Astrocyte (in vitro differentiated cells and primary cell): ENCODE data around the gene TKT. TPM values are rescaled to one million over a fixed set of nuclear protein-coding genes. Genes with fewer than 3 reads are reported as not detected.

Experiments used
- DNase-seq: peaks from one replicate; pipeline ENCODE4 v3.0.0-alpha.2; 2010; ENCODE audit warnings: low read depth
- FAIRE-seq: peaks from 2 replicates; lab custom pipeline; 2011; peaks lifted over from hg19 to GRCh38; lab: Jason Lieb, UNC
- H2AFZ ChIP-seq: 2 replicates; pipeline ENCODE4 v1.6.0; 2012; ENCODE audit warnings: low read depth, low read length, inconsistent platforms
- H3K27ac ChIP-seq: 2 replicates; pipeline ENCODE4 v1.5.1; 2011; ENCODE audit warnings: low read depth, low read length, inconsistent platforms
- H3K27me3 ChIP-seq: 2 replicates; pipeline ENCODE4 v1.6.0; 2011; ENCODE audit warnings: low read length, inconsistent platforms; ENCODE audit not compliant: insufficient read depth
- H3K36me3 ChIP-seq: 2 replicates; pipeline ENCODE4 v1.5.1; 2011; ENCODE audit warnings: low read length, inconsistent platforms; ENCODE audit not compliant: insufficient read depth
- H3K4me1 ChIP-seq: 2 replicates; pipeline ENCODE4 v1.5.1; 2011; ENCODE audit warnings: low read length, inconsistent platforms; ENCODE audit not compliant: insufficient read depth
- H3K4me2 ChIP-seq: 2 replicates; pipeline ENCODE4 v1.6.0; 2012; ENCODE audit warnings: low read length, inconsistent platforms
- H3K4me3 ChIP-seq: 2 replicates; pipeline ENCODE4 v1.5.1; 2011; ENCODE audit warnings: low read depth, mild to moderate bottlenecking, low read length, inconsistent platforms; ENCODE audit not compliant: insufficient read depth
- H3K79me2 ChIP-seq: 2 replicates; pipeline ENCODE4 v1.6.0; 2012; ENCODE audit warnings: mild to moderate bottlenecking, low read length, inconsistent platforms; ENCODE audit not compliant: insufficient read depth
- H3K9ac ChIP-seq: 2 replicates; pipeline ENCODE4 v1.6.0; 2012; ENCODE audit warnings: mild to moderate bottlenecking, low read length, inconsistent platforms
- H3K9me3 ChIP-seq: 2 replicates; pipeline ENCODE4 v1.5.1; 2012; ENCODE audit warnings: low read depth, mild to moderate bottlenecking, low read length, inconsistent platforms; ENCODE audit not compliant: insufficient read depth
- H4K20me1 ChIP-seq: 2 replicates; pipeline ENCODE4 v1.6.0; 2012; ENCODE audit warnings: low read length, inconsistent platforms; ENCODE audit not compliant: insufficient read depth
- H3K27ac Mint-ChIP-seq: one replicate; pipeline ENCODE4 v1.8.0; 2021; ENCODE audit warnings: mild to moderate bottlenecking, mixed read lengths; ENCODE audit not compliant: unreplicated experiment
- H3K27me3 Mint-ChIP-seq: one replicate; pipeline ENCODE4 v1.8.0; 2021; ENCODE audit warnings: low read depth, mixed read lengths; ENCODE audit not compliant: unreplicated experiment
- H3K36me3 Mint-ChIP-seq: one replicate; pipeline ENCODE4 v1.8.0; 2021; ENCODE audit warnings: low read depth, mixed read lengths; ENCODE audit not compliant: unreplicated experiment
- H3K4me1 Mint-ChIP-seq: one replicate; pipeline ENCODE4 v1.8.0; 2021; ENCODE audit warnings: low read depth, mixed read lengths; ENCODE audit not compliant: unreplicated experiment
- H3K4me3 Mint-ChIP-seq: one replicate; pipeline ENCODE4 v1.8.0; 2021; ENCODE audit warnings: mild to moderate bottlenecking, moderate library complexity, mixed read lengths; ENCODE audit not compliant: unreplicated experiment
- H3K9me3 Mint-ChIP-seq: one replicate; pipeline ENCODE4 v1.8.0; 2021; ENCODE audit warnings: mild to moderate bottlenecking, mixed read lengths; ENCODE audit not compliant: unreplicated experiment
- CTCF ChIP-seq: IDR thresholded peaks from 2 replicates; pipeline ENCODE4 v1.5.1; 2011; ENCODE audit warnings: low read depth, mild to moderate bottlenecking, inconsistent platforms, low read length, moderate library complexity; ENCODE audit not compliant: insufficient read depth
- EZH2 ChIP-seq: IDR thresholded peaks from 2 replicates; pipeline ENCODE4 v1.6.1; 2012; ENCODE audit warnings: mild to moderate bottlenecking, low read length, inconsistent platforms; ENCODE audit not compliant: insufficient read depth
- total RNA-seq: library from RNA; stranded (reverse); gene quantifications from 2 replicates; pipeline ENCODE4 v1.2.1, GENCODE V29; 2021

Gene TKT
- total RNA-seq, 1 donor from 2014 or later: 318 TPM

- H3K4me1 ChIP-seq: peaks cover 8% of the 10 kb centered on the region
- TF ChIP-seq EZH2: no peak
- TF ChIP-seq CTCF: no peak
- H3K79me2 ChIP-seq: peaks cover 20% of the 10 kb centered on the region
- peaks cover 7% of the 10 kb centered on the region for H3K27me3 Mint-ChIP-seq
- FAIRE-seq: no peak
- H3K36me3 Mint-ChIP-seq: peaks cover 2% of the 10 kb centered on the region
- H3K27ac ChIP-seq: no peak overlapping the region
- peaks cover 17% of the 10 kb centered on the region for H3K4me1 Mint-ChIP-seq
- no peak overlapping the region for H3K4me3 ChIP-seq
- H2AFZ ChIP-seq: no peak overlapping the region
- H3K27me3 ChIP-seq: no peaks in the 10 kb centered on the region
- H3K4me3 Mint-ChIP-seq: no peak overlapping the region
- H3K9me3 ChIP-seq: no peaks in the 10 kb centered on the region
- H4K20me1 ChIP-seq: peaks cover 16% of the 10 kb centered on the region
- H3K4me2 ChIP-seq: no peak overlapping the region
- H3K9me3 Mint-ChIP-seq: no peaks in the 10 kb centered on the region
- no peak for DNase-seq
- peak overlapping the region; percentile 4 for H3K27ac Mint-ChIP-seq
- no peaks in the 10 kb centered on the region for H3K36me3 ChIP-seq
- no peak overlapping the region for H3K9ac ChIP-seq
Measured at GRCh38 chr3:53258600-53259426, 3.0 kb upstream of the TKT start.

GRCh38 chr3:53257465-53257864 is 1.6 kb upstream of the TKT start:
- H3K4me1 Mint-ChIP-seq: peaks cover 23% of the 10 kb centered on the region
- peak overlapping the region; percentile 71 for H3K4me3 Mint-ChIP-seq
- DNase-seq: no peak
- H3K9ac ChIP-seq: no peak overlapping the region
- H3K36me3 Mint-ChIP-seq: peaks cover 4% of the 10 kb centered on the region
- no peaks in the 10 kb centered on the region for H3K27me3 ChIP-seq
- H3K79me2 ChIP-seq: peaks cover 33% of the 10 kb centered on the region
- H3K27ac Mint-ChIP-seq: peak overlapping the region; percentile 12
- H3K4me3 ChIP-seq: no peak overlapping the region
- H3K9me3 ChIP-seq: no peaks in the 10 kb centered on the region
- no peak overlapping the region for H3K27ac ChIP-seq
- H2AFZ ChIP-seq: no peak overlapping the region
- peaks cover 7% of the 10 kb centered on the region for H3K27me3 Mint-ChIP-seq
- H3K36me3 ChIP-seq: no peaks in the 10 kb centered on the region
- no peak for FAIRE-seq
- no peak overlapping the region for H3K4me2 ChIP-seq
- H3K4me1 ChIP-seq: peaks cover 13% of the 10 kb centered on the region
- TF ChIP-seq EZH2 (no peak), CTCF (no peak)
- peaks cover 30% of the 10 kb centered on the region for H4K20me1 ChIP-seq
- no peaks in the 10 kb centered on the region for H3K9me3 Mint-ChIP-seq

GRCh38 chr3:53256704-53257055 is 858 bp upstream of the TKT start:
- FAIRE-seq: no peak
- Histone ChIP-seq H3K4me1 (peaks cover 13% of the 10 kb centered on the region), H4K20me1 (peaks cover 37% of the 10 kb centered on the region), H3K9ac (no peak overlapping the region), H2AFZ (no peak overlapping the region), H3K36me3 (no peaks in the 10 kb centered on the region), H3K27ac (no peak overlapping the region), H3K4me3 (no peak overlapping the region), H3K4me2 (no peak overlapping the region), H3K9me3 (no peaks in the 10 kb centered on the region), H3K27me3 (no peaks in the 10 kb centered on the region), H3K79me2 (peaks cover 41% of the 10 kb centered on the region)
- peaks cover 7% of the 10 kb centered on the region for H3K27me3 Mint-ChIP-seq
- H3K4me1 Mint-ChIP-seq: peaks cover 27% of the 10 kb centered on the region
- H3K4me3 Mint-ChIP-seq: peak overlapping the region; percentile 80
- DNase-seq: no peak
- H3K9me3 Mint-ChIP-seq: no peaks in the 10 kb centered on the region
- TF ChIP-seq CTCF (no peak), EZH2 (no peak)
- no peak overlapping the region for H3K27ac Mint-ChIP-seq
- H3K36me3 Mint-ChIP-seq: peaks cover 6% of the 10 kb centered on the region
